ENCODE data around the gene RXYLT1.
A peak's percentile ranks its signal among the peaks of the same experiment; 100 is the strongest.

RXYLT1 gene

GRCh38 chr12:63844391-63845341, 65.0 kb downstream of the RXYLT1 start, which contains the start of gene SRGAP1:
SRGAP1 (plus strand) TSS chr12:63844700; CDS start chr12:63844817, 117 bp downstream.
- DNase-seq = peak; percentile 31

- peak; percentile 44 for DNase-seq
Observed at GRCh38 chr12:63845726-63846125, 66.0 kb downstream of the RXYLT1 start.

GRCh38 chr12:63846238-63846967, 66.7 kb downstream of the RXYLT1 start:
- no peak for DNase-seq

- peak; percentile 9 for DNase-seq
Observed at GRCh38 chr12:63848450-63848849, 68.7 kb downstream of the RXYLT1 start.

DNA sequence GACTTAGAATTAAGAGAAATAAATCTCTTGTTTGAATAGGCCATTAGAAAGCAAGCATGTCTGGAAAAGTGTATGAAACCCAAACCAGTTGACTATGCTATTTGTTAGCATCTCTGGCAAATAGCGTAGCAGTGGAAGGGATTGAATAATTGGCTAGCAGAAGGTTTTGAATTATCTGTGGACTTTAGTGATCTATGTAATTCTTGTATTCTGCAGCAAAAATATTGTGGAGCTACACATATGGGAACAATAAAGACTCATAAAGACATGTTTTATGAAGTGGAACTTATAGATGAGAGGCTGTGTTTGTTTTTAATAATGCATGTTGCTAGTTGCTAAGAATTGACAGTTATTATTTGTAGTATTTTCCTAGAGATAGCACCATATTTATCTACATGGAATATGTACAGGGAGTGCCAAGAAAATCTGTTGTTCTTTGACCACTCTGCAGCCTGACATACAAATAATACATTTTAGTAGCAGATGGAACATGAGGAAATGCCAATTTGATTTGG, 69.5 kb downstream of the RXYLT1 start:
- no peak for DNase-seq

DNA sequence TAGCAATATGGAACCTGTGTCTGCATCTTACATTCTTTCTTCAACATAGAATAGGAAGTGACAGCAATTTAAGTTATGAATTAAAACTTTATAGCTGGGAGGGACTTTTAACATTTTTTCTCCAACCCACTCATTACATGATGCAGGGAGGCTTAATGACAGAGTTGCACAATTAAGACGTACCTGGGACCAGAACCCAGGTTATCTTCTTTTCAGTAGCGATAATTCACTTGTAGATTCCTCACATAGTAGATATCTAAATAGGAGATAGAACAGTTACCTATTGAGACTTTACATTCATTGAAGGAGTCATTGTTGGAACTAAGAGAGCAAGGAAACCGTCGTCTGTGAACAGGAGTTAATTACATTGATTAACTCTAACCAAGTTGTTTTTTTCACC, 69.9 kb downstream of the RXYLT1 start:
- no peak for DNase-seq

DNA sequence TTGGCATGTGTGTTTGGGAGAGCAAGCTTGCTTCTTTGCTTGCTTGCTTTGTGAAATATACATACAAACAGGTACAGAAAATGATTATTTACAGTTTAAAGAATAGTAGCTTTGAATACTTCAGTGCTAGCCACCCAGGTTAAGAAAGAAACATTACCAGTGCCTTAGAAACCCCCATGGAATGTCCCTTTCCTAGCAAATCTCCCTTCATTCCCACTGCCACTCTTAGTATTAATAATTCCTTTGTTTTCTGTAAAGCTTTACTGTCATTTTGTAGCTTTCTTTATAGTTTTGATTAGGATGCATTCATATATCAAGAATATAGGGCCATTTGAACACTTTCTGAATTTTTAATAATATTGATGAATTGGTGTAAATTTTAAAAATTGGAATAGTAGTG, 74.3 kb downstream of the RXYLT1 start:
- no peak for DNase-seq

- no peak for DNase-seq
Observed at GRCh38 chr12:63855299-63855698, 75.6 kb downstream of the RXYLT1 start.

DNA sequence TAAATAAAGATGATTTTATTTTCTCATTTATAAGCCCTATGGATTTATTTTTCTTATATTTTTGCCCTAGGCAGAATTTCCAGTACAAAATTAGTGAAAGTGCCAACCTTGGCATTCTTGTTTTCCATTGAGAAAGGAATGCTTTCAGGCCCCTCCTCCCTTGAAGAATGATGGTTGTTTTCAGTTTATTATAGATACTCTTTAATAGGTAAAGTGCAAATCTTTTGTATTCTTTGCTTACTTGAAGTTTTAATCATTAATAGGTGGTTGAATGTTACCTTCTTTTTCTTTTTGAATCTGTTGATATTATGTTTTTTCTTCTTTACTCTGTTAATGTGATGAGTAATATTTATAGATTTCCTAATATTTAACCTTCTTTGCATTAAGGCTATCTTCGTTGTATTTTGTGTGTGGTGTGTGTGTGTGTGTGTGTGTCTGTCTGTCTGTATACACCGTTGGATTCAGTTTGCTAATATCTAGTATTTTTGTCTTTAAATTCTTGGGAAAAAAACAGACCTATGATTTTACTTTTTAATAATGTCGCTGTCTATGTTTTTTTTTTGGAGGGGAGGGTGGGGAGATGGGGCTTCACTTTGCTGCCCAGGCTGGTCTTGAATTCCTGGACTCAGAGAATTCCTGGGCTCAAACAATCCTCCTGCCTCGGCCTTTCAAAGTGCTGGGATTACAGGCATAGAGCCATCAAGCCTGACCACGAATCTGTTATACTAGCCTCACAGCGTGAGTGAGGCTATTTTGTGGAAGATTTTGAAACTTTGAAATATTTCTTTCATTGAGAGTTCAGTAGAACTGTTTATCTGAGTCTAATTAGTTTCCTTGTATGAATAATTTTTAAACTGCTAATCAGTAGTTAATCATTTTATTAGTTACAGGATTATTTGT, 78.3 kb downstream of the RXYLT1 start:
- no peak for DNase-seq

Data from DMS79 treated with DMSO at 0.1 percent for 48 hours (cell line).